CD14-positive monocyte (primary cell): Measurements from ENCODE around the gene SAFB2. TPM values are rescaled to one million over a fixed set of nuclear protein-coding genes. Genes with fewer than 3 reads are reported as not detected.
A peak's percentile ranks its signal among the peaks of the same experiment; 100 is the strongest.

Source experiments
- DNase-seq, 3 donors: peaks; one replicate each; pipeline ENCODE4 v3.0.0-alpha.2; 2011 to 2022
- H2AFZ ChIP-seq: 2 replicates; pipeline ENCODE4 v1.6.0; 2012; ENCODE audit warnings: mild to moderate bottlenecking, low read depth, low read length, inconsistent platforms; ENCODE audit not compliant: insufficient read depth, poor library complexity, severe bottlenecking
- H3K27ac ChIP-seq, 2 donors: 1 replicate in 1 of 2; 2 replicates in 1 of 2; pipeline ENCODE4 v1.5.1; 2012 to 2013; ENCODE audit warnings: low read length in 2 of 2, control low read depth in 1 of 2, inconsistent platforms in 1 of 2, low read depth in 1 of 2, mild to moderate bottlenecking in 1 of 2
- H3K27me3 ChIP-seq, 2 donors: one replicate each; pipeline versions ENCODE4 v1.6.0 to v1.6.1; 2011 to 2013; ENCODE audit warnings: low read length in 2 of 2; ENCODE audit not compliant: control insufficient read depth in 2 of 2, insufficient read depth in 2 of 2
- H3K36me3 ChIP-seq, 2 donors: replicated peaks in 1 of 2; 1 replicate in 1 of 2; 2 replicates in 1 of 2; pipeline versions ENCODE4 v1.5.1 to v1.6.1; 2012 to 2013; ENCODE audit warnings: low read length in 2 of 2, control low read depth in 1 of 2, inconsistent platforms in 1 of 2, mild to moderate bottlenecking in 1 of 2; ENCODE audit not compliant: insufficient read depth in 2 of 2, control insufficient read depth in 1 of 2
- H3K4me1 ChIP-seq, 2 donors: 1 replicate in 1 of 2; 2 replicates in 1 of 2; pipeline versions ENCODE4 v1.5.1 to v1.6.1; 2012 to 2013; ENCODE audit warnings: low read length in 2 of 2, control low read depth in 1 of 2, inconsistent platforms in 1 of 2, mild to moderate bottlenecking in 1 of 2, moderate library complexity in 1 of 2; ENCODE audit not compliant: insufficient read depth in 2 of 2, control insufficient read depth in 1 of 2
- H3K4me2 ChIP-seq: replicated peaks from 2 replicates; pipeline ENCODE3; 2012; ENCODE audit warnings: low read length, moderate library complexity, mild to moderate bottlenecking; ENCODE audit not compliant: poor library complexity, severe bottlenecking; ENCODE audit errors: extremely low read depth
- H3K4me3 ChIP-seq, 3 experiments: fragments of 200-600 bp in 1 of 3; sonication (generic) in 1 of 3; replicated peaks in 1 of 3; 1 replicate in 2 of 3; 2 replicates in 1 of 3; pipeline ENCODE4 v1.5.1; 2011 to 2013; ENCODE audit warnings: low read length in 3 of 3, mild to moderate bottlenecking in 3 of 3, control low read depth in 2 of 3, low read depth in 2 of 3, inconsistent platforms in 1 of 3, moderate library complexity in 1 of 3
- H3K79me2 ChIP-seq: 2 replicates; pipeline ENCODE4 v1.6.0; 2012; ENCODE audit warnings: mild to moderate bottlenecking, control low read depth, inconsistent platforms, low read length, moderate library complexity; ENCODE audit not compliant: insufficient read depth
- H3K9ac ChIP-seq: 2 replicates; pipeline ENCODE4 v1.6.0; 2017; ENCODE audit warnings: low read length, mild to moderate bottlenecking; ENCODE audit not compliant: insufficient read depth, poor library complexity, severe bottlenecking
- H3K9me3 ChIP-seq, 2 donors: replicated peaks in 1 of 2; 1 replicate in 1 of 2; 2 replicates in 1 of 2; pipeline versions ENCODE4 v1.5.1 to v1.6.1; 2012 to 2013; ENCODE audit warnings: low read length in 2 of 2, control low read depth in 1 of 2; ENCODE audit not compliant: control insufficient read depth in 1 of 2, insufficient read depth in 1 of 2
- H4K20me1 ChIP-seq: 2 replicates; pipeline ENCODE4 v1.6.0; 2012; ENCODE audit warnings: mild to moderate bottlenecking, low read length, control low read depth, moderate library complexity; ENCODE audit not compliant: insufficient read depth
- H3K27ac Mint-ChIP-seq, 7 donors: one replicate each; pipeline ENCODE4 v1.8.0; 2020; ENCODE audit warnings: mild to moderate bottlenecking in 7 of 7, mixed read lengths in 7 of 7, moderate library complexity in 6 of 7, inconsistent platforms in 2 of 7
- H3K27me3 Mint-ChIP-seq, 3 donors: one replicate each; pipeline ENCODE4 v1.8.0; 2021 to 2022; ENCODE audit warnings: low read depth in 3 of 3, mild to moderate bottlenecking in 3 of 3, mixed read lengths in 3 of 3, moderate library complexity in 3 of 3, inconsistent platforms in 1 of 3
- H3K36me3 Mint-ChIP-seq, 2 donors: one replicate each; pipeline ENCODE4 v1.8.0; 2020; ENCODE audit warnings: mixed read lengths in 2 of 2, inconsistent platforms in 1 of 2, mild to moderate bottlenecking in 1 of 2
- H3K4me1 Mint-ChIP-seq: one replicate; pipeline ENCODE4 v1.8.0; 2020; ENCODE audit warnings: mild to moderate bottlenecking, mixed read lengths
- H3K4me3 Mint-ChIP-seq, 2 donors: one replicate each; pipeline ENCODE4 v1.8.0; 2020; ENCODE audit warnings: mild to moderate bottlenecking in 2 of 2, mixed read lengths in 2 of 2, moderate library complexity in 1 of 2
- H3K9me3 Mint-ChIP-seq, 7 donors: one replicate each; pipeline ENCODE4 v1.8.0; 2020 to 2022; ENCODE audit warnings: mixed read lengths in 7 of 7, mild to moderate bottlenecking in 6 of 7, moderate library complexity in 6 of 7, inconsistent platforms in 2 of 7
- WGBS: methylation state at CpG from one replicate; pipeline ENCODE4 v1.1.5; 2013; ENCODE audit warnings: missing lambda C conversion rate; ENCODE audit not compliant: insufficient coverage; 5-methylcytosine and 5-hydroxymethylcytosine counted together
- intact Hi-C, 2 donors: fragments of 100-400 bp; cut with micrococcal nuclease; formaldehyde crosslinking; loops; one replicate each; pipeline versions ENCODE4 v1.15.0 to v1.15.1; 2023
- polyA plus RNA-seq, 3 donors: library from polyadenylated mRNA; depleted of rRNA in 1 of 3; unstranded in 2 of 3; stranded (reverse) in 1 of 3; fragments of 300-500 nt in 2 of 3; fragments of >200 nt in 1 of 3; fragmentation: Illumina TruSeq in 2 of 3; gene quantifications; 1 replicate in 2 of 3; 2 replicates in 1 of 3; pipeline ENCODE4 v1.2.3, GENCODE V29; 2012 to 2021
- TF ChIP-seq, protein P1 (sequence below): fragments of 200-600 bp; IDR thresholded peaks from one replicate; pipeline ENCODE4 v1.8.0; 2022; ENCODE audit warnings: antibody characterized with exemption, mild to moderate bottlenecking

SAFB2 gene
- polyA plus RNA-seq, 3 donors: 7.5 to 53.4 (median 14.7) TPM

DNA sequence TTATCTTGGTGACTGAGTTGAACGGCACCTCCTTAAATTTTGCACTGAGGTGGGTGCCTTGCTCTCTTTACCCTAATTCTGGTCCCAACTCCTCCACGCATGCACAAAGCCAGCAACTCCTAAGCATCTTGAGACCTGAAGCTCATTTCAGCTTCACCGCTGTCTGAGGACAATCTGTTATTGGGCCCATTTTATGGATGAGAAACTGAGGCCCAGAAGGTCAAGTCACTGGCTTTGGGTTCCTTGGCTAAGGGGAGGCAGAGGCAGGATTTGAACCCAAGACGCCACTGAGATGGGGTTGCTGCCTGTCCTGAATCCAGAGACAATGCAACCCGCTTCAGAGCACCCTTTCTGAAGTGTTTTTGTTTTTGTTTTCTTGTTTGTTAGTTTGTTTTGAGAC, 77.5 kb downstream of the SAFB2 start:
- Histone ChIP-seq H3K79me2 (no peaks in the 10 kb centered on the region), H3K27me3 (no peaks in the 10 kb centered on the region), H2AFZ (no peak overlapping the region), H3K27ac (no peak overlapping the region), H3K4me2 (no peak overlapping the region), H3K4me1 (no peaks in the 10 kb centered on the region), H3K9me3 (no peaks in the 10 kb centered on the region), H3K36me3 (no peaks in the 10 kb centered on the region), H3K9ac (no peak overlapping the region), H3K4me3 (no peak overlapping the region), H4K20me1 (no peaks in the 10 kb centered on the region)
- peaks cover 4 to 30% (median 13%) of the 10 kb centered on the region in 3 donors for H3K27me3 Mint-ChIP-seq
- WGBS: 86% methylated on average over 4 of the region's 5 CpGs
- no peak for DNase-seq
- H3K4me3 Mint-ChIP-seq: no peak overlapping the region
- intact Hi-C loops: no loop called here
- H3K27ac Mint-ChIP-seq: no peak overlapping the region
- peaks cover 0 to 6% (median 0%) of the 10 kb centered on the region in 7 donors for H3K9me3 Mint-ChIP-seq
- H3K36me3 Mint-ChIP-seq: no peaks in the 10 kb centered on the region
- TF ChIP-seq, protein P1, sequence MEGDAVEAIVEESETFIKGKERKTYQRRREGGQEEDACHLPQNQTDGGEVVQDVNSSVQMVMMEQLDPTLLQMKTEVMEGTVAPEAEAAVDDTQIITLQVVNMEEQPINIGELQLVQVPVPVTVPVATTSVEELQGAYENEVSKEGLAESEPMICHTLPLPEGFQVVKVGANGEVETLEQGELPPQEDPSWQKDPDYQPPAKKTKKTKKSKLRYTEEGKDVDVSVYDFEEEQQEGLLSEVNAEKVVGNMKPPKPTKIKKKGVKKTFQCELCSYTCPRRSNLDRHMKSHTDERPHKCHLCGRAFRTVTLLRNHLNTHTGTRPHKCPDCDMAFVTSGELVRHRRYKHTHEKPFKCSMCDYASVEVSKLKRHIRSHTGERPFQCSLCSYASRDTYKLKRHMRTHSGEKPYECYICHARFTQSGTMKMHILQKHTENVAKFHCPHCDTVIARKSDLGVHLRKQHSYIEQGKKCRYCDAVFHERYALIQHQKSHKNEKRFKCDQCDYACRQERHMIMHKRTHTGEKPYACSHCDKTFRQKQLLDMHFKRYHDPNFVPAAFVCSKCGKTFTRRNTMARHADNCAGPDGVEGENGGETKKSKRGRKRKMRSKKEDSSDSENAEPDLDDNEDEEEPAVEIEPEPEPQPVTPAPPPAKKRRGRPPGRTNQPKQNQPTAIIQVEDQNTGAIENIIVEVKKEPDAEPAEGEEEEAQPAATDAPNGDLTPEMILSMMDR: no peak
- H3K4me1 Mint-ChIP-seq: peaks cover 1% of the 10 kb centered on the region

GRCh38 chr19:5542665-5543064, 79.9 kb downstream of the SAFB2 start:
- Mint-ChIP-seq H3K27ac (peak overlapping the region in 1 of 7 donors; percentile 48), H3K9me3 (peaks cover 0 to 6% (median 0%) of the 10 kb centered on the region in 7 donors), H3K4me3 (no peak overlapping the region), H3K4me1 (no peaks in the 10 kb centered on the region), H3K27me3 (peaks cover 12 to 24% (median 17%) of the 10 kb centered on the region in 3 donors), H3K36me3 (no peaks in the 10 kb centered on the region)
- Histone ChIP-seq H3K4me1 (no peaks in the 10 kb centered on the region), H3K9me3 (no peaks in the 10 kb centered on the region), H3K27me3 (no peaks in the 10 kb centered on the region), H3K27ac (no peak overlapping the region), H3K36me3 (no peaks in the 10 kb centered on the region), H4K20me1 (no peaks in the 10 kb centered on the region), H3K9ac (no peak overlapping the region), H3K79me2 (no peaks in the 10 kb centered on the region), H3K4me3 (no peak overlapping the region), H2AFZ (no peak overlapping the region), H3K4me2 (no peak overlapping the region)
- TF ChIP-seq, protein P1: no peak
- DNase-seq: no peak
- intact Hi-C loops: no loop called here
- WGBS: 65% methylated on average over 2 of the region's 8 CpGs
